ENCODE results near the gene ZNF503.
A peak's percentile ranks its signal among the peaks of the same experiment; 100 is the strongest.

ZNF503 gene

DNA sequence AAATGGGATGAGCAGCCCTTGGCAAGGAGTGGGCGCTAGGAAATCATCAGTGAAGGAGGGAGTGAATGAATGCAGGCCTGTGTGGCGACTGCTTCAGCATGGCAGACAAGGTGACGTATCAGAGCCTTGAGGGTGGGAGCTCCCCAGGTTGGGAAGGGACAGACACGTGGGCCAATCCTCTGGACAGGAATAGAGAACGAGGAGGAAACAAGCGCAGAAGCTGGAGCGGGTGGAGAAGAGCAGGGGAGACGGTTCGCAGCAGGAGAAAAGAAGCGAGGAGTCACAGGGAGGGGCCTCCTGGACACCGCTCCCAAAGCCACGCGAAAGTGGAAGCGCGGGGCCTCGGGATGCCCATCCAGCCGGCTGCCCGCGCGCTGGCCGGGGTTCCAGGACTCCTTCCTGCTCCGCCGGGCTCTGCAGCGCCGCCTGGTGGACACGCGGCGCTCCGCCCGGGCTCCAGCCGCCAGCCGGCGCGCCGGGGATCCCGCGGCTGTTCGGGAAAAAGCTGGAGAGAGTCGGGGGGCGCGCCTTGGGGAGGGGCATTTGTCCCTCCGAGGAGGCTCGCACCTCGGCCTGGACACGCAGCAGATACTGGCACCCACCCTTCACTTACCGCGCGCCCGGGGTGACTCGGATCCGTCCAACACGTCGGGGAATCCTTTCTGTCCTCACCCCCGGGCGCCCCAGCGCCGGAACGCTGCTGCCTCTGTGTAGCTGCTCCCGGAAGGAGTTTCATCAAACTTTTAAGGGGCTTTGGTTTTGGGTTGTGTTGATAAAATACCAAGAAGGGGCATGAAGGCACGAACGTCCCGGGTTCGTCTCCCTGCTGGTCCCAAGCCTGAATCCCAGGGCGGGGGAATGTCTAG, 6.3 kb downstream of the ZNF503 start:
- peak; percentile 27 to 70 for DNase-seq
- Histone ChIP-seq H3K9me3 (no peaks in the 10 kb centered on the region), H3K36me3 (peaks cover 15 to 33% (median 28%) of the 10 kb centered on the region in 3 donors), H3K4me1 (peaks cover 0 to 35% (median 21%) of the 10 kb centered on the region in 4 donors), H3K27ac (peak overlapping the region; percentile 3 to 25), H3K4me3 (peak overlapping the region; percentile 36 to 40), H3K27me3 (no peaks in the 10 kb centered on the region)
- intact Hi-C loops (cut with DNase I; ENCODE audit: low total_unique reads), result loop anchor here (5.0 to 10.0 kb wide), 5 partner anchors 98 to 1612 kb away; no protein-coding TSS in a partner anchor
- TF ChIP-seq, protein P1, sequence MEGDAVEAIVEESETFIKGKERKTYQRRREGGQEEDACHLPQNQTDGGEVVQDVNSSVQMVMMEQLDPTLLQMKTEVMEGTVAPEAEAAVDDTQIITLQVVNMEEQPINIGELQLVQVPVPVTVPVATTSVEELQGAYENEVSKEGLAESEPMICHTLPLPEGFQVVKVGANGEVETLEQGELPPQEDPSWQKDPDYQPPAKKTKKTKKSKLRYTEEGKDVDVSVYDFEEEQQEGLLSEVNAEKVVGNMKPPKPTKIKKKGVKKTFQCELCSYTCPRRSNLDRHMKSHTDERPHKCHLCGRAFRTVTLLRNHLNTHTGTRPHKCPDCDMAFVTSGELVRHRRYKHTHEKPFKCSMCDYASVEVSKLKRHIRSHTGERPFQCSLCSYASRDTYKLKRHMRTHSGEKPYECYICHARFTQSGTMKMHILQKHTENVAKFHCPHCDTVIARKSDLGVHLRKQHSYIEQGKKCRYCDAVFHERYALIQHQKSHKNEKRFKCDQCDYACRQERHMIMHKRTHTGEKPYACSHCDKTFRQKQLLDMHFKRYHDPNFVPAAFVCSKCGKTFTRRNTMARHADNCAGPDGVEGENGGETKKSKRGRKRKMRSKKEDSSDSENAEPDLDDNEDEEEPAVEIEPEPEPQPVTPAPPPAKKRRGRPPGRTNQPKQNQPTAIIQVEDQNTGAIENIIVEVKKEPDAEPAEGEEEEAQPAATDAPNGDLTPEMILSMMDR (IDR thresholded peaks at IDR 0.05), result peak; percentile 72 to 85

DNA sequence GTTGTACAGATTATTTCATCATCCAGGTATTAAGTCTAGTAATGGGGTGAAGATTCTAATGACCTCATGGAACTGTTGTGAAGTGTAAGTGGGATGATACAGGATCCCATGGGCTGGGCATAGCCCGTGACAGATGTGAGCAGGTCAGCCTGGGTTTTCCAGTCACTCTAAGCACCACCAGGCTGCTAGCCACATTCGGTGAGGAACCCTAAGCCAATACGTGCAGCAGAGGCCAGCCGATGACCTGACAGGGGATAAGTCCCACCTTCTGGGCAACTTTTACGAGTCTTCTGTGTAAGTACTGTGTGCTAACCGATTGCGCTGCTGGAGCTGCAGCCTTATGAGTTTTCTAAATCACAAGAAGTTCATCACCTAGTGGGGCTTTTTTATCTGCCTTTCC, 7.3 kb downstream of the ZNF503 start:
- Histone ChIP-seq H3K27ac (no peak overlapping the region), H3K27me3 (no peaks in the 10 kb centered on the region), H3K4me1 (peaks cover 0 to 30% (median 16%) of the 10 kb centered on the region in 4 donors), H3K9me3 (no peaks in the 10 kb centered on the region), H3K4me3 (no peak overlapping the region), H3K36me3 (peaks cover 11 to 28% (median 23%) of the 10 kb centered on the region in 3 donors)
- TF ChIP-seq, protein P1 (IDR thresholded peaks at IDR 0.05), result no peak
- intact Hi-C loops (cut with DNase I; ENCODE audit: low total_unique reads), result loop anchor here (10.0 kb wide), 1 partner anchor 911 kb away; no protein-coding TSS in a partner anchor
- DNase-seq, result no peak

DNA sequence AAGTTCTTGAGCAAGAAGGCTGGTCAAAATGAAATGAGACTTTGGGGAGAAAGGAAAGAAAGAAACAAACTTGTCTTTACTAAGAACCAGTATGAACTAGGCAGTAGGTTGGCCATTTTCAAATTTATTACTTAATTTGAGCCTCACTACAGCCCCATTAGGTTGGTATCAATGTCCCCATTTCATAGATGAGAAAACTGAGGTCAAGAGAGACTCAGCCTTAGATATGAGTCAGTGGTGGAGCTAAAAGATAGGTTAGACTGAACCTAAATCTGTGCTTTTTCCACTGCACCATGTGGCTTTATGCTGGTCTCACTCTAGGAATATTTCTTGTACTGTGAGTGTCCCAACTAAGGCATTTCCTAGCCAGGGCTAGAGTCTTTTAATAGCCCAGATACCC, 8.8 kb downstream of the ZNF503 start:
- Histone ChIP-seq H3K27ac (no peak overlapping the region), H3K36me3 (peaks cover 0 to 18% (median 12%) of the 10 kb centered on the region in 3 donors), H3K9me3 (no peaks in the 10 kb centered on the region), H3K27me3 (no peaks in the 10 kb centered on the region), H3K4me3 (no peak overlapping the region), H3K4me1 (peaks cover 0 to 19% (median 6%) of the 10 kb centered on the region in 4 donors)
- TF ChIP-seq, protein P1 (IDR thresholded peaks at IDR 0.05), result no peak
- intact Hi-C loops (cut with DNase I; ENCODE audit: low total_unique reads), result loop anchor here (10.0 kb wide), 1 partner anchor 912 kb away; no protein-coding TSS in a partner anchor
- no peak for DNase-seq

DNA sequence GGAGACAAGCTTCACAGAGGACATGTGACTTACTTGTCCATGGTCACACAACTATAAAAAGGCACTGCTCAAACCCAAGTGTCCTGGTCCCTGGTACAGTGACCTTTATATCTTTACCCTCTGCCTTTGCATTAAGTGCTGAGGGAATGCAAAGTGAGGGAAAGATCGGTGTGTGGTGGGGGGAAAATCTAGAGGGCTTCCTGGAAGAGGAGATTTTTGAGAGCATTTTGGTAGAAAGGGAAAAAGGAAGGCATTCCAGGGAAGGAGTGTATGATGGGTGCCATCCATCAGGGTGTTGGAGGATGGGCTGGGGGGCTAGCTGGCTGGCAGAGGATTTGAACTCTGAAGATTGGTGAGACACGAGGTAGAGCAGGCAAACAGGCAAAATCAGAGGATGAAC, 9.3 kb downstream of the ZNF503 start:
- DNase-seq, result no peak
- H3K4me1 ChIP-seq, result peaks cover 0 to 19% (median 6%) of the 10 kb centered on the region in 4 donors
- no peaks in the 10 kb centered on the region for H3K27me3 ChIP-seq
- H3K4me3 ChIP-seq, result no peak overlapping the region
- peaks cover 0 to 2% (median 0%) of the 10 kb centered on the region in 3 donors for H3K9me3 ChIP-seq
- TF ChIP-seq, protein P1 (IDR thresholded peaks at IDR 0.05), result no peak
- intact Hi-C loops (cut with DNase I; ENCODE audit: low total_unique reads), result loop anchor here (10.0 kb wide), 1 partner anchor 913 kb away; no protein-coding TSS in a partner anchor
- H3K36me3 ChIP-seq, result peaks cover 0 to 13% (median 12%) of the 10 kb centered on the region in 3 donors
- no peak overlapping the region for H3K27ac ChIP-seq

DNA sequence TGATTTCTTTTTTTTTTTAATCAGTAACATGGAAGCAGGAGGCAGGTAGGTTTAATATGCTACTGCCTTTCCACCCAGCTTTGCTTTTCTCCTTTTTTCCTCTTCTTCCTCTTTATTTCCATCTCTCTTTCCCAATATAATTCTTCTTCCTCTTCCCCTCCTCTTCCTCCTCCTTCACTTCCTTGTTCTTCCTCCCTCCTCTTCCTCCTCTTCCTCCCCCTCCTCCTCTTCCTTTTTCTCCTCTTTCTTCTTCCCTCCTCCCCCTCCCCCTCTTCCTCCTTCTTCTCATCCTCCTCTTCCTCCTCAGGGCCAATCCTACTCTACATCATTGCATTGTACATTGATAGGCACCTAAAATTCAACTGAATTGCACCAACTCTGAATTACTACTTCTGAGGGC, 11.4 kb downstream of the ZNF503 start:
- TF ChIP-seq, protein P1 (IDR thresholded peaks at IDR 0.05), result no peak
- Histone ChIP-seq H3K4me3 (no peak overlapping the region), H3K27ac (no peak overlapping the region), H3K4me1 (peaks cover 0 to 2% (median under 1%) of the 10 kb centered on the region in 4 donors), H3K36me3 (peaks cover 0 to 7% (median 0%) of the 10 kb centered on the region in 3 donors), H3K27me3 (no peaks in the 10 kb centered on the region), H3K9me3 (peaks cover 0 to 19% (median 11%) of the 10 kb centered on the region in 3 donors)
- intact Hi-C loops (cut with DNase I; ENCODE audit: low total_unique reads), result loop anchor here (10.0 kb wide), 1 partner anchor 915 kb away; no protein-coding TSS in a partner anchor
- no peak for DNase-seq
